MCF 10A (cell line): ENCODE data around the gene RPTOR. TPM values are rescaled to one million over a fixed set of nuclear protein-coding genes. Genes with fewer than 3 reads are reported as not detected.

Experiments
- BruUV-seq: library from RNA; stranded (reverse); fragments of 400-500 nt; replicated peaks from 2 replicates; lab custom pipeline; 2021; lab: Mats Ljungman, UMichigan
- CTCF ChIA-PET: fragments of 300-600 bp; sonication (Branson Sonifier 250); formaldehyde crosslinking; extraction: SDS; loops from one replicate; lab custom pipeline; 2021; ENCODE audit warnings: antibody characterized with exemption, inconsistent platforms; lab: Yijun Ruan, JAX
- POLR2A ChIA-PET: fragments of 300-600, 350-650 bp; sonication (Branson Sonifier 250); formaldehyde crosslinking; extraction: SDS; loops from one replicate; lab custom pipeline; 2020; ENCODE audit warnings: antibody characterized with exemption, inconsistent platforms; lab: Yijun Ruan, JAX
- DNase-seq: peaks from one replicate; pipeline ENCODE4 v3.0.0-alpha.2; 2018; ENCODE audit not compliant: unreplicated experiment
- H3K27ac Mint-ChIP-seq: one replicate; pipeline ENCODE4 v1.8.0; 2022; ENCODE audit warnings: mild to moderate bottlenecking, low read depth, mixed read lengths; ENCODE audit not compliant: unreplicated experiment
- H3K27me3 Mint-ChIP-seq: one replicate; pipeline ENCODE4 v1.8.0; 2022; ENCODE audit warnings: mixed read lengths; ENCODE audit not compliant: insufficient read depth, unreplicated experiment
- H3K36me3 Mint-ChIP-seq: one replicate; pipeline ENCODE4 v1.8.0; 2022; ENCODE audit warnings: mild to moderate bottlenecking, moderate library complexity, mixed read lengths; ENCODE audit not compliant: insufficient read depth, unreplicated experiment
- H3K4me1 Mint-ChIP-seq: one replicate; pipeline ENCODE4 v1.8.0; 2022; ENCODE audit warnings: mixed read lengths; ENCODE audit not compliant: insufficient read depth, unreplicated experiment
- H3K4me3 Mint-ChIP-seq: one replicate; pipeline ENCODE4 v1.8.0; 2022; ENCODE audit warnings: mild to moderate bottlenecking, moderate library complexity, mixed read lengths; ENCODE audit not compliant: unreplicated experiment
- H3K9me3 Mint-ChIP-seq: one replicate; pipeline ENCODE4 v1.8.0; 2022; ENCODE audit warnings: mixed read lengths; ENCODE audit not compliant: unreplicated experiment
- CTCF ChIP-seq: fragments of 200-600 bp; IDR thresholded peaks from one replicate; pipeline ENCODE4 v1.8.0; 2022; ENCODE audit warnings: antibody characterized with exemption, mild to moderate bottlenecking; ENCODE audit not compliant: unreplicated experiment
- intact Hi-C: fragments of 100-400 bp; cut with micrococcal nuclease; formaldehyde crosslinking; loops from 2 replicates; pipeline ENCODE4 v1.14.1; 2022
- total RNA-seq: library from RNA; stranded (reverse); gene quantifications from 2 replicates; pipeline ENCODE4 v1.2.3, GENCODE V29; 2022

Gene RPTOR
- total RNA-seq, 1 experiment from 2014 or later = 41.3 TPM

DNA sequence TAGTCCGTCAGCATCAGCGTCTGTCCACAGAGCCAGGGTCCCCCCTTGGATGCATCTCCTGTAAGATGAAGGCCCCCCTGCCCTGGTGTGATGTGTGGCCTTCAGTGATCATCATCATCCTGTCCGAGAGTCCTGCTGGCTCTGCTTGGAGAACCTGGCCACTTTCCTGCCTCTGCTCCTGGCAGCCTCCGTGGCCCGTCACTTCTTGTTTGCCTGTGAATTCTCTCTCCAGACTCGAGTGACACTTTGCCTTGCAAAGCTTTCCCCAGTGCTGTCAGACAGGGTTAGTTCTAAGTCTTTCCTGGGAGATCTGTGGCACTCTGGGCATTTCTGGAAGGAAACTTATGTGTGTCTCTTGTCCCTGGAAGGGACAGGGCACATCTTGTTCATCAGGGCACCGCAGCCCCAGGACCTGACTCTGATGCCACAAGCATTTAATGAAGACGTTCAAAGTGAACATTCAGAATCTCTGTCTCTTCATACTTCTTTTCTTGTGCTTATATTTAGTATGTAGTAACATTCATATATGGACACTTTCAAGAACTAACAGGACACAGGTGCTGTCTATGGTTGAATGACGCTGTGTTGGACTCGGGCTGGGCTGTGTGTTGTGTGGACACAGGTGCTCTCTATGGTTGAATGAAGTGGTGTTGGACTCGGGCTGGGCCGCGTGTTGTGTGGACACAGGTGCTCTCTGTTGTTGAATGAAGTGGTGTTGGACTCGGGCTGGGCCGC, 68.5 kb downstream of the RPTOR start:
- Mint-ChIP-seq H3K9me3 (no peaks in the 10 kb centered on the region), H3K4me1 (peaks cover 11% of the 10 kb centered on the region), H3K4me3 (no peak overlapping the region), H3K27me3 (no peaks in the 10 kb centered on the region), H3K27ac (no peak overlapping the region), H3K36me3 (peaks cover 12% of the 10 kb centered on the region)
- BruUV-seq = no TSS peak
- POLR2A ChIA-PET = no interaction called here
- CTCF ChIA-PET = no interaction called here
- DNase-seq = no peak
- intact Hi-C loops = no loop called here
- no peak for TF ChIP-seq CTCF

- TF ChIP-seq CTCF = no peak
These were observed 69.1 kb downstream of the RPTOR start for GRCh38 chr17:80613732-80614071.

GRCh38 chr17:80614332-80615047, 69.9 kb downstream of the RPTOR start:
- ChIA-PET POLR2A (interaction anchor here (2.9 kb wide), 1 partner anchor 8 kb away, joined by 17 read pairs; no protein-coding TSS in a partner anchor), CTCF (no interaction called here)
- Mint-ChIP-seq H3K27ac (no peak overlapping the region), H3K27me3 (no peaks in the 10 kb centered on the region), H3K9me3 (no peaks in the 10 kb centered on the region), H3K4me1 (peaks cover 20% of the 10 kb centered on the region), H3K36me3 (peaks cover 7% of the 10 kb centered on the region), H3K4me3 (no peak overlapping the region)
- no peak for DNase-seq
- TF ChIP-seq CTCF = no peak
- intact Hi-C loops = no loop called here
- BruUV-seq = no TSS peak

More at GRCh38 chr17:80613732-80614071, 69.1 kb downstream of the RPTOR start:
- H3K4me1 Mint-ChIP-seq = peaks cover 12% of the 10 kb centered on the region
- no peaks in the 10 kb centered on the region for H3K9me3 Mint-ChIP-seq
- H3K36me3 Mint-ChIP-seq = peaks cover 8% of the 10 kb centered on the region
- H3K27me3 Mint-ChIP-seq = no peaks in the 10 kb centered on the region
- DNase-seq = no peak
- intact Hi-C loops = no loop called here
- ChIA-PET CTCF (no interaction called here), POLR2A (no interaction called here)
- H3K4me3 Mint-ChIP-seq = no peak overlapping the region
- BruUV-seq = no TSS peak
- no peak overlapping the region for H3K27ac Mint-ChIP-seq

DNA sequence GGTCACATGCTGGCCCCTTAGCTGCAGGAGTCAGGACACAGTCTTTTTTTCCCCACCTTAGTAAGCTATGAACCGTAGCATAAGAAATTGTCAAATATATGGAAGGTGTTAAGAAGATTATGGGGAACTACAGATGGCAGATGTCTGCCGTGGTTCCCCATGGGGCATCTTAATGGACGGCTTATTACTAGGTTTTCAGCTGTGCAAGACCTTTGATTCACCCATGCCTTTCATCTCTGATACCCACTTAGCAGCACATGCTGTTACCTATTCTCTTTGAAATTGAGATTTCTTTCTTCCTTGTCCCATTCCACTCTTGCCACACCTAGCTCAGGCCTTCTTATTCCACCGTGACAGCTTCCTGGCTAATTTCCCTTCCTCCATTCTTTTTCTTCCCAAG, 70.7 kb downstream of the RPTOR start:
- Mint-ChIP-seq H3K27me3 (no peaks in the 10 kb centered on the region), H3K27ac (no peak overlapping the region), H3K4me3 (no peak overlapping the region), H3K9me3 (no peaks in the 10 kb centered on the region), H3K36me3 (peaks cover 7% of the 10 kb centered on the region), H3K4me1 (peaks cover 27% of the 10 kb centered on the region)
- no TSS peak for BruUV-seq
- no peak for DNase-seq
- POLR2A ChIA-PET = interaction anchor here (2.9 kb wide), 1 partner anchor 9 kb away, joined by 17 read pairs; no protein-coding TSS in a partner anchor
- intact Hi-C loops = no loop called here
- CTCF ChIA-PET = interaction anchor here (0.8 kb wide), 1 partner anchor 9 kb away, joined by 4 read pairs; no protein-coding TSS in a partner anchor
- no peak for TF ChIP-seq CTCF
